K562 (cell line): ENCODE measurements around the gene PDE1A. TPM values are rescaled to one million over a fixed set of nuclear protein-coding genes. Genes with fewer than 3 reads are reported as not detected.

ENCODE experiments used
- ATAC-seq: fragments of 200-7000 bp; cut with Tn5 transposase; 3 replicates; pipeline ENCODE4 v1.9.1; 2020; ENCODE audit warnings: moderate library complexity
- BruUV-seq: library from RNA; stranded (reverse); fragments of 400-500 nt; replicated peaks from 2 replicates; lab custom pipeline; 2021; lab: Mats Ljungman, UMichigan
- CTCF ChIA-PET: fragments of 300-600 bp; formaldehyde crosslinking; extraction: SDS; loops from one replicate; lab custom pipeline; 2021; ENCODE audit warnings: low intra/inter-chr PET ratio; lab: Yijun Ruan, JAX
- POLR2A ChIA-PET: fragments of 300-600, 350-650 bp; sonication (Branson Sonifier 250); formaldehyde crosslinking; extraction: SDS; loops from one replicate; lab custom pipeline; 2021; ENCODE audit warnings: antibody characterized with exemption, inconsistent platforms; lab: Yijun Ruan, JAX
- DNase-seq, 4 experiments: peaks; one replicate each; pipeline versions ENCODE4 v3.0.0 to v3.0.0-alpha.2; 2011 to 2018; ENCODE audit warnings: low spot score in 3 of 4, mixed read lengths in 3 of 4; ENCODE audit errors: extremely low read depth in 1 of 4
- FAIRE-seq: peaks from 2 replicates; lab custom pipeline; 2011; peaks lifted over from hg19 to GRCh38; lab: Jason Lieb, UNC
- H2AFZ ChIP-seq: 2 replicates; pipeline ENCODE4 v1.6.0; 2011; ENCODE audit warnings: low read depth, low read length, control low read depth, inconsistent platforms
- H3K27ac ChIP-seq: fragments of 200-600 bp; 3 replicates; pipeline ENCODE4 v1.8.0; 2011; ENCODE audit warnings: low read depth, mild to moderate bottlenecking, control low read depth, inconsistent platforms, low read length, moderate library complexity, mixed read lengths; ENCODE audit errors: extremely low read depth
- H3K27me3 ChIP-seq, 2 experiments: fragments of 300-600 bp in 1 of 2; 2 replicates in 1 of 2; 3 replicates in 1 of 2; pipeline versions ENCODE4 v1.6.0 to v1.8.0; 2011; ENCODE audit warnings: inconsistent platforms in 2 of 2, low read length in 2 of 2, mild to moderate bottlenecking in 1 of 2, mixed read lengths in 1 of 2, moderate library complexity in 1 of 2; ENCODE audit not compliant: control insufficient read depth in 2 of 2, insufficient read depth in 2 of 2
- H3K36me3 ChIP-seq: fragments of 300-600 bp; 3 replicates; pipeline ENCODE4 v1.8.0; 2011; ENCODE audit warnings: mild to moderate bottlenecking, low read length, inconsistent platforms; ENCODE audit not compliant: control insufficient read depth, insufficient read depth
- H3K4me1 ChIP-seq, 2 experiments: fragments of 200-600 bp in 1 of 2; replicated peaks in 1 of 2; 2 replicates in 1 of 2; 3 replicates in 1 of 2; pipeline versions ENCODE4 v1.5.1 to v1.8.0; 2011; ENCODE audit warnings: inconsistent platforms in 2 of 2, low read length in 2 of 2, mild to moderate bottlenecking in 1 of 2, mixed read lengths in 1 of 2, moderate library complexity in 1 of 2; ENCODE audit not compliant: control insufficient read depth in 2 of 2, insufficient read depth in 2 of 2
- H3K4me2 ChIP-seq: 2 replicates; pipeline ENCODE4 v1.6.1; 2011; ENCODE audit warnings: low read length, control low read depth, inconsistent platforms, mixed read lengths; ENCODE audit not compliant: insufficient read depth
- H3K4me3 ChIP-seq: fragments of 200-600 bp; sonication (generic), shearing (Covaris generic); 2 replicates; pipeline ENCODE4 v1.5.1; 2016; ENCODE audit warnings: control low read depth, inconsistent platforms
- H3K79me2 ChIP-seq: fragments of 200-600 bp; 3 replicates; pipeline ENCODE4 v1.8.0; 2011; ENCODE audit warnings: low read length, inconsistent platforms; ENCODE audit not compliant: control insufficient read depth, insufficient read depth
- H3K9ac ChIP-seq, 2 experiments: 2 replicates each; pipeline versions ENCODE4 v1.6.0 to v1.6.1; 2011; ENCODE audit warnings: low read depth in 2 of 2, low read length in 2 of 2, control low read depth in 1 of 2, inconsistent platforms in 1 of 2, mild to moderate bottlenecking in 1 of 2, mixed read lengths in 1 of 2; ENCODE audit not compliant: insufficient read depth in 1 of 2
- H3K9me1 ChIP-seq: one replicate; pipeline ENCODE4 v1.6.0; 2011; ENCODE audit warnings: inconsistent platforms, mild to moderate bottlenecking, low read length, moderate library complexity; ENCODE audit not compliant: control insufficient read depth, insufficient read depth
- H3K9me3 ChIP-seq: replicated peaks from 2 replicates; pipeline ENCODE4 v1.5.1; 2011; ENCODE audit warnings: low read depth, low read length, inconsistent platforms; ENCODE audit not compliant: control insufficient read depth, insufficient read depth
- H4K20me1 ChIP-seq: replicated peaks from 2 replicates; pipeline ENCODE4 v1.6.1; 2011; ENCODE audit warnings: low read length, inconsistent platforms, mixed read lengths; ENCODE audit not compliant: control insufficient read depth, insufficient read depth
- ARNT ChIP-seq, 2 experiments: fragments of 450-650 bp; IDR thresholded peaks; 2 replicates each; pipeline ENCODE4 v1.6.1; 2016; ENCODE audit warnings: mild to moderate bottlenecking in 1 of 2
- CTBP1 ChIP-seq: fragments of 450-650 bp; IDR thresholded peaks from 2 replicates; pipeline ENCODE4 v1.6.1; 2016; ENCODE audit warnings: borderline replicate concordance
- E2F3 ChIP-seq: fragments of 250-450 bp; sonication (Bioruptor Pico); IDR thresholded peaks from 2 replicates; pipeline ENCODE4 v1.4.0; 2020; ENCODE audit warnings: mild to moderate bottlenecking
- EGR1 ChIP-seq: fragments of 450-650 bp; conservative IDR thresholded peaks from 2 replicates; pipeline ENCODE4 v1.6.1; 2017; ENCODE audit warnings: mild to moderate bottlenecking
- ELF2 ChIP-seq: fragments of 250-450 bp; sonication (Bioruptor Pico); IDR thresholded peaks from 2 replicates; pipeline ENCODE4 v1.5.0; 2021; ENCODE audit warnings: mild to moderate bottlenecking
- ERF ChIP-seq: fragments of 450-650 bp; formaldehyde crosslinking; IDR thresholded peaks from 2 replicates; pipeline ENCODE4 v1.4.0; 2020; ENCODE audit warnings: mild to moderate bottlenecking, mixed read lengths
- GABPB1 ChIP-seq: sonication (generic); formaldehyde crosslinking; IDR thresholded peaks from 2 replicates; pipeline ENCODE4 v1.8.0; 2022; ENCODE audit warnings: mild to moderate bottlenecking, missing genetic modification reagents
- KAT7 ChIP-seq: sonication (generic); formaldehyde crosslinking; IDR thresholded peaks from 2 replicates; pipeline ENCODE4 v1.8.0; 2022; ENCODE audit warnings: missing genetic modification reagents, mild to moderate bottlenecking, borderline replicate concordance
- NR0B1 ChIP-seq: fragments of 450-650 bp; IDR thresholded peaks from one replicate; pipeline ENCODE4 v1.6.1; 2018; ENCODE audit warnings: mild to moderate bottlenecking, moderate library complexity; ENCODE audit not compliant: partially characterized antibody
- NRF1 ChIP-seq, 2 experiments: fragments of 450-650 bp; IDR thresholded peaks in 1 of 2; conservative IDR thresholded peaks in 1 of 2; 2 replicates each; pipeline ENCODE4 v1.6.1; 2014; ENCODE audit warnings: mild to moderate bottlenecking in 2 of 2
- POLR3A ChIP-seq: IDR thresholded peaks from 2 replicates; pipeline ENCODE4 v1.6.1; 2011; ENCODE audit warnings: borderline replicate concordance, mild to moderate bottlenecking, moderate library complexity; ENCODE audit not compliant: insufficient read length, insufficient read depth; ENCODE audit errors: extremely low read depth
- SREBF1 ChIP-seq: fragments of 150-350 bp; IDR thresholded peaks from 2 replicates; pipeline ENCODE4 v1.6.1; 2014; ENCODE audit warnings: antibody characterized with exemption, low read depth, low read length, borderline replicate concordance
- SREBF2 ChIP-seq: sonication (generic); formaldehyde crosslinking; IDR thresholded peaks from 2 replicates; pipeline ENCODE4 v1.4.0; 2020; ENCODE audit warnings: mild to moderate bottlenecking, missing genetic modification reagents
- TBP ChIP-seq: optimal IDR thresholded peaks from 2 replicates; pipeline ENCODE3; 2011; ENCODE audit warnings: low read depth, low read length, improper control_type of control experiment
- XRCC5 ChIP-seq: fragments of 200-400 bp; formaldehyde crosslinking; IDR thresholded peaks from 2 replicates; pipeline ENCODE4 v1.6.1; 2017; ENCODE audit warnings: low read depth, mild to moderate bottlenecking, low read length
- YY1 ChIP-seq, 3 experiments: IDR thresholded peaks; 2 replicates each; pipeline ENCODE4 v1.6.1; 2011; ENCODE audit warnings: low read length in 2 of 3, mild to moderate bottlenecking in 2 of 3, moderate library complexity in 2 of 3, borderline replicate concordance in 1 of 3, control low read depth in 1 of 3, low read depth in 1 of 3; ENCODE audit not compliant: insufficient read depth in 3 of 3, insufficient replicate concordance in 2 of 3, control insufficient read depth in 1 of 3, insufficient read length in 1 of 3; ENCODE audit errors: extremely low read depth in 1 of 3
- ZNF384 ChIP-seq: IDR thresholded peaks from 2 replicates; pipeline ENCODE4 v1.6.1; 2012; ENCODE audit warnings: low read depth, low read length, improper control_type of control experiment
- ZNF707 ChIP-seq: fragments of 250-450 bp; sonication (Bioruptor Pico); conservative IDR thresholded peaks from 2 replicates; pipeline ENCODE4 v1.8.0; 2022; ENCODE audit warnings: inconsistent platforms, mild to moderate bottlenecking, moderate library complexity
- ZNF717 ChIP-seq: fragments of 250-450 bp; sonication (Bioruptor Pico); IDR thresholded peaks from 2 replicates; pipeline ENCODE4 v1.5.0; 2021
- WGBS: fragments of 100-300 bp; shearing (Covaris generic); methylation state at CpG from one replicate; pipeline ENCODE4 v1.1.6; 2016; ENCODE audit warnings: low coverage, mixed read lengths; ENCODE audit not compliant: insufficient coverage; ENCODE audit errors: missing lambda C conversion rate; 5-methylcytosine and 5-hydroxymethylcytosine counted together
- in situ Hi-C: fragments of 300-500 bp; cut with MboI; formaldehyde crosslinking; loops from 4 replicates; pipeline ENCODE4 v1.15.0; 2018; ENCODE audit warnings: inconsistent platforms, mixed read lengths
- intact Hi-C: fragments of 100-400 bp; cut with micrococcal nuclease; formaldehyde crosslinking; loops from 2 replicates; pipeline ENCODE4 v1.14.2; 2022
- polyA plus RNA-seq, 8 experiments: library from polyadenylated mRNA; depleted of rRNA in 4 of 8; stranded (reverse) in 5 of 8; unstranded in 3 of 8; fragments of >200 nt; fragmentation: Nextera tagmentation in 2 of 8; fragmentation: Illumina TruSeq in 1 of 8; extraction: Ambion mirVana in 2 of 8; extraction: Trizol in 1 of 8; gene quantifications; 2 replicates each; pipeline versions ENCODE4 v1.2.1 to v1.2.3, GENCODE V29; 2011 to 2014; ENCODE audit warnings: inconsistent platforms in 1 of 8, missing spikeins in 1 of 8
- total RNA-seq, 7 experiments: library from RNA; depleted of rRNA in 6 of 7; stranded (reverse); fragments of >200 nt in 6 of 7; fragmentation: Illumina TruSeq in 2 of 7; extraction: Trizol in 2 of 7; gene quantifications; 2 replicates each; pipeline versions ENCODE4 v1.2.1 to v1.2.3, GENCODE V29; 2011 to 2021; ENCODE audit warnings: low replicate concordance in 1 of 7
- TF ChIP-seq, protein P1 (sequence below), 2 experiments: fragments of 250-450 bp in 1 of 2; fragments of 450-650 bp in 1 of 2; sonication (Bioruptor Pico) in 1 of 2; IDR thresholded peaks; 2 replicates each; pipeline versions ENCODE4 v1.6.1 to v1.8.0; 2016 to 2021; ENCODE audit warnings: mild to moderate bottlenecking in 2 of 2, moderate library complexity in 2 of 2, missing compliant biosample characterization in 1 of 2, missing genetic modification characterization in 1 of 2

PDE1A gene
- total and polyA plus RNA-seq, 9 of the 15 experiments (the other 6 are each of a cell fraction or from before 2014, with no cell fraction given): 0.14 to 0.91 (median 0.32) TPM

DNA sequence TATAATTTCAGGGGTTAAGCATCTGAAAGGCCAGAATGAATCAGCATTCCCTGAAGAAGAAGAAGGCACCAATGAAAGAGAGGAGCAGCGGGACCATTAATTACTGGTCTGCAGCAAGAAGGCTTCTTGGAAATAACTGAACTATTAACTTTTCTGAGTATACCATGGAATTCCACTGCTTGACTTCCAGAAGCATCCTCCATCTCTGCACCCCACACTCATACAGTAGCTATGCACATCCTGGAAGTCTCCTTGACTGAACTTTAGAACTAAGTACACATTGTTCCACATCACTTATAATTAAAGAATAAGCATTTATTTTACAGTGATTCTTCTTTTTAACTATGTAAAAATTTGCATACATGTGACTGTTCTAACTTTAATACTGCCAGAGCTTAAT lies 309.6 kb downstream of the PDE1A start:
- no peak for DNase-seq
- BruUV-seq: no TSS peak
- Histone ChIP-seq H4K20me1 (no peaks in the 10 kb centered on the region), H3K4me2 (no peak overlapping the region), H3K4me3 (no peak overlapping the region), H3K36me3 (no peaks in the 10 kb centered on the region), H3K4me1 (no peaks in the 10 kb centered on the region), H3K9ac (no peak overlapping the region), H3K79me2 (no peaks in the 10 kb centered on the region), H3K27me3 (no peaks in the 10 kb centered on the region), H2AFZ (no peak overlapping the region), H3K9me1 (no peaks in the 10 kb centered on the region), H3K9me3 (no peaks in the 10 kb centered on the region), H3K27ac (no peak overlapping the region)
- in situ Hi-C loops: no loop called here
- intact Hi-C loops: no loop called here
- TF ChIP-seq TBP: no peak
- no peak for TF ChIP-seq ZNF707
- TF ChIP-seq XRCC5: no peak
- TF ChIP-seq POLR3A: no peak
- no peak for TF ChIP-seq E2F3
- no peak for TF ChIP-seq ARNT (IDR thresholded peaks at IDR 0.05)
- no peak for TF ChIP-seq GABPB1 (CRISPR knock-in tag)
- no peak for TF ChIP-seq EGR1
- no peak for TF ChIP-seq KAT7 (CRISPR knock-in tag)
- TF ChIP-seq NRF1 (conservative IDR thresholded peaks at IDR 0.05 in 1 of 2, IDR thresholded peaks at IDR 0.05 in 1 of 2): no peak
- TF ChIP-seq, protein P1, sequence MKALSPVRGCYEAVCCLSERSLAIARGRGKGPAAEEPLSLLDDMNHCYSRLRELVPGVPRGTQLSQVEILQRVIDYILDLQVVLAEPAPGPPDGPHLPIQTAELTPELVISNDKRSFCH (CRISPR knock-in tag; IDR thresholded peaks at IDR 0.05): no peak
- TF ChIP-seq, protein P1 (tag; IDR thresholded peaks at IDR 0.05): no peak
- no peak for TF ChIP-seq ELF2 (CRISPR knock-in tag)
- no peak for TF ChIP-seq NR0B1
- TF ChIP-seq SREBF1: no peak
- no peak for TF ChIP-seq SREBF2 (CRISPR knock-in tag)
- no peak for TF ChIP-seq YY1 (IDR thresholded peaks at IDR 0.05; ENCODE audit: borderline replicate concordance in 1 of 3, control insufficient read depth in 1 of 3, extremely low read depth in 1 of 3, insufficient read depth in 3 of 3, insufficient read length in 1 of 3, insufficient replicate concordance in 2 of 3, low read depth in 1 of 3, low read length in 2 of 3)
- TF ChIP-seq CTBP1: no peak
- TF ChIP-seq ERF (CRISPR knock-in tag): no peak
- TF ChIP-seq ZNF717 (CRISPR knock-in tag): no peak
- TF ChIP-seq ZNF384: no peak
- FAIRE-seq: no peak
- ChIA-PET CTCF (no interaction called here), POLR2A (no interaction called here)
- ATAC-seq: no peak
- 0% methylated on average over 1 of the region's 1 CpG for WGBS
